ENCODE results near the gene ELF4. TPM values are rescaled to one million over a fixed set of nuclear protein-coding genes. Genes with fewer than 3 reads are reported as not detected.

ELF4 gene
- total RNA-seq, 1 experiment from 2014 or later, result 1.9 TPM

GRCh38 chrX:130114141-130114588, 3.9 kb upstream of the ELF4 start (continued):
- TF ChIP-seq ZNF532 (CRISPR knock-in tag; IDR thresholded peaks at IDR 0.05; ENCODE audit: borderline replicate concordance), result no peak

- POLR2A ChIA-PET, result interaction anchor here (1.0 kb wide), 1 partner anchor 9 kb away, joined by 3 read pairs; no protein-coding TSS in a partner anchor
- DNase-seq (ENCODE audit: low spot score), result no peak
- H3K27ac Mint-ChIP-seq, result no peak overlapping the region
These were observed 1.2 kb upstream of the ELF4 start for GRCh38 chrX:130111220-130112154.

GRCh38 chrX:130109429-130110378, 593 bp downstream of the ELF4 start:
- ChIA-PET POLR2A (no interaction called here), CTCF (interaction anchor here (1.0 to 3.9 kb wide), 8 partner anchors 7 to 49 kb away, joined by 4 to 13 read pairs (median 6); no protein-coding TSS in a partner anchor)
- Mint-ChIP-seq H3K27me3 (ENCODE audit: low read depth) (peaks cover 55% of the 10 kb centered on the region), H3K4me3 (peak overlapping the region; percentile 52), H3K36me3 (no peaks in the 10 kb centered on the region), H3K4me1 (peaks cover 14% of the 10 kb centered on the region; the same call in 1 of the 2 replicates), H3K9me3 (no peaks in the 10 kb centered on the region), H3K27ac (no peak overlapping the region)
- ATAC-seq (0 out of 2 replicates have a peak, but pooled peaks have one; percentile 11), DNase-seq (ENCODE audit: low spot score) (peak; percentile 23)
- no peak for TF ChIP-seq NR1H2 (CRISPR knock-in tag; IDR thresholded peaks at IDR 0.05)
- TF ChIP-seq AFF4 (CRISPR knock-in tag; IDR thresholded peaks at IDR 0.05; ENCODE audit: borderline replicate concordance), result no peak
- no peak for TF ChIP-seq STAT6 (CRISPR knock-in tag; conservative IDR thresholded peaks at IDR 0.05; ENCODE audit: low read depth)
- no peak for TF ChIP-seq TCF7 (CRISPR knock-in tag; IDR thresholded peaks at IDR 0.05; ENCODE audit: low read depth)
- no peak for TF ChIP-seq ZNF281 (CRISPR knock-in tag; IDR thresholded peaks at IDR 0.05)

More at GRCh38 chrX:130111220-130112154, 1.2 kb upstream of the ELF4 start:
- TF ChIP-seq ZNF423 (CRISPR knock-in tag; IDR thresholded peaks at IDR 0.05) (no peak), PRRX2 (CRISPR knock-in tag; IDR thresholded peaks at IDR 0.05) (no peak), FOXP1 (CRISPR knock-in tag; IDR thresholded peaks at IDR 0.05; ENCODE audit: borderline replicate concordance) (no peak), MLX (CRISPR knock-in tag; IDR thresholded peaks at IDR 0.05) (no peak), IRF2 (CRISPR knock-in tag; IDR thresholded peaks at IDR 0.05; ENCODE audit: borderline replicate concordance, low read depth) (no peak), IRF1 (CRISPR knock-in tag; IDR thresholded peaks at IDR 0.05) (no peak), NFATC4 (CRISPR knock-in tag; IDR thresholded peaks at IDR 0.05) (no peak)
- Mint-ChIP-seq H3K36me3 (no peaks in the 10 kb centered on the region), H3K27me3 (ENCODE audit: low read depth) (peaks cover 56% of the 10 kb centered on the region), H3K9me3 (no peaks in the 10 kb centered on the region), H3K4me1 (peaks cover 11% of the 10 kb centered on the region; the same call in 1 of the 2 replicates), H3K4me3 (peak overlapping the region; percentile 58)
- CTCF ChIA-PET, result interaction anchor here (0.6 to 1.7 kb wide), 4 partner anchors 9 to 51 kb away, joined by 3 to 6 read pairs (median 4); no protein-coding TSS in a partner anchor
- ATAC-seq, result no peak

Data from WTC11 (cell line).